SIG-M5 treated with dmso at 0.1 percent for 504 hours (cell line): ENCODE measurements around the gene ZFYVE28.

Source experiments
- DNase-seq: peaks from one replicate; lab custom pipeline; 2025; ENCODE audit not compliant: unreplicated experiment; lab: John Stamatoyannopoulos, UW

Gene ZFYVE28

GRCh38 chr4:2306773-2307410, 111.6 kb downstream of the ZFYVE28 start:
- DNase-seq, result no peak

DNA sequence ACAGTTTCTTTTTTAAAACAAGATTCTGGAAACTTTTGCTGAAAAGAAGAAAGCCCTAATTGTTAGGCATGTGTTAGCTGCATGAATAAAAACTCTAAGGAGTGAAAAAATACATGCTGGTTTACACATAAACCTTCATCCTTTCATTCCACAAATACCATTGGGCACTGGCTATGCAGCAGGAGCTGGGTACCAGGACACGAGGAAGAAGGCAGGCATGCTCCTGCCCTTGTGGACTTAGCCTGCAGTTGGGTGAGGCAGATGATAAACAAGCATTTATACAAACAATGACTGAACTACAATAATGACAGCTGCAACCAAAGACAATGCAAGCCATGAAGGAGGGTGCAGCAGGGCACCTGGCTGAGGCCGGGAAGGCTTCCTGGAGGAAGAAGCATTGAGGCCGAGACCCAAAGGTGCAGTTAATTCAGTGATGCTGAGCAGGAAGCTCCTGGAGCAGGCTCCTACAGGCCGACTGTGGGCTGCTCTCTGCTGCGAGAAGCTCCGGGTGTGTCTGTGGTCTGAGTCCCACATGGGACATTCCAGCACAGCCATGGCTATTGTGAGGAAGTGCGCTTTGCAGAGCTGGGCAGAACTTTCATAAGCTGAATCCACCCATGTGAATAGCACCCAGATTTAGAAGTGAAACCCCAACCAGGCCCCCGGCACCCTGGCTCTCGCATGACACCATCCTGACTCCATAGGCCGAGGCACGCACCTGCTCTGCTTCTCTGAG, 112.5 kb downstream of the ZFYVE28 start:
- peak; percentile 9 for DNase-seq

DNA sequence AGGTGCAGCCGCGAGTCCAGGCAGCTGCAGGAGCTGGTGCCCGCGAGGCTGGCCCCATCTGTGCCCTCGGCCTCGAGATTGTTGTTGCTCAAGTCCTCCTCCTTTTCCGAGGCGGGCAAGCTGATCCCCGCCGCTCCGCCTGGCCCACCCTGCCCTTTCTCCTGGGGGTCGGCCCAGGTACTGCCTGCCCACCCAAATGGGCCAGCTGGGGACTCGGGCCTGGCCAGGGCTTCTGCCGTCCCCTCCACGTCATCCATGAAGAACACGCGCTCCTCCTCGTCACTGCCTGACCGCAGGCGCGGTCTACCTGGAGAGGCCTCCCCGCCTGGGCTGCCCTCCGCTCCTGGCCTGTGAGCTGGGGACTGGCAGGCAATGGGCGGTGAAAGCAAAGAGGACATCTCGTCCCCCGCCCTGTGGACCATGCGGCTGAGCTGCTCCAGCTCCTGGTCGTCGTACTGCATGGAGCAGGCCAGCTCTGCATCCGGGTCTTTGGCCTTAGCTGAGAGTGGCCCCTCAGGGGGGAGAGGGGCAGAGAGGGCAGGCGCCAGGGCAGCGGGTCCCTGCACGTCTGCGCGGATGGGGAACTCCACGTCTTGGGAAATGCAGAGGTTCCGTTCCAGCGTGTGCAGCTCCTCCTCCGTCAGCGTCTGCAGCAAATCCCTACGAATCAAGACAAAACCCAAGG, 113.4 kb downstream of the ZFYVE28 start:
- no peak for DNase-seq

- no peak for DNase-seq
These were observed 114.0 kb downstream of the ZFYVE28 start for GRCh38 chr4:2304321-2304876.

DNA sequence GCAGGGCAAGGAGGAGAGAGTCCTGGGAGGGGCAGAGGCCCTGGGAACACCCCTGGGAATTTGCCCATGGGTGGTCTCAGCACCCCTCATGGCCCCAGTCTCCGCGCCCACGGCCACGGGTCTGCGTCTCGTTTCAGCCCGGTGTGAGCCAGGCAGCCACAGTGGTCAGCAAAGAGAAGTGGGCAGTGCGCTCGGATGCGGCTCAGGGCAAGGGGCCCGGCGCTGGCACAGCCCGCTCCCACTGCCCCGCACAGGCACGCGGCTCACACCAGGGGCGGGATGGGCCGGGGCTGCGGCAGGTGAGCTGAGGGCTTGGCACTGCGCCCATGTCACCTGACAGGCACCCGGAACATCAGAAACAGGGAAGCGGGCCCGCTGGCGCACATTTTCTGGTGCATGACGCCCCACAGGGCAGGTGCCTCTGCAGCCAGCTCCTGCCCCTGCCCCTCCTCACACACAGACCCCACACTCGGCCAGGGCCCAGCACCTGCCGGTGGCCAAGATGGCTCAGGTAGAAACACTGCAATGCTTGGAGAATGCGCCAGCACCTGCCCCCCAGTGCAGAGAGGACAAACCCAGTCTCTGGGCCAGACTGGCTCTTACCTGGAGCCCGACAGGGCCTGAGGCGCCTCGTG, 114.6 kb downstream of the ZFYVE28 start:
- no peak for DNase-seq

GRCh38 chr4:2303121-2303685, 115.2 kb downstream of the ZFYVE28 start:
- no peak for DNase-seq

DNA sequence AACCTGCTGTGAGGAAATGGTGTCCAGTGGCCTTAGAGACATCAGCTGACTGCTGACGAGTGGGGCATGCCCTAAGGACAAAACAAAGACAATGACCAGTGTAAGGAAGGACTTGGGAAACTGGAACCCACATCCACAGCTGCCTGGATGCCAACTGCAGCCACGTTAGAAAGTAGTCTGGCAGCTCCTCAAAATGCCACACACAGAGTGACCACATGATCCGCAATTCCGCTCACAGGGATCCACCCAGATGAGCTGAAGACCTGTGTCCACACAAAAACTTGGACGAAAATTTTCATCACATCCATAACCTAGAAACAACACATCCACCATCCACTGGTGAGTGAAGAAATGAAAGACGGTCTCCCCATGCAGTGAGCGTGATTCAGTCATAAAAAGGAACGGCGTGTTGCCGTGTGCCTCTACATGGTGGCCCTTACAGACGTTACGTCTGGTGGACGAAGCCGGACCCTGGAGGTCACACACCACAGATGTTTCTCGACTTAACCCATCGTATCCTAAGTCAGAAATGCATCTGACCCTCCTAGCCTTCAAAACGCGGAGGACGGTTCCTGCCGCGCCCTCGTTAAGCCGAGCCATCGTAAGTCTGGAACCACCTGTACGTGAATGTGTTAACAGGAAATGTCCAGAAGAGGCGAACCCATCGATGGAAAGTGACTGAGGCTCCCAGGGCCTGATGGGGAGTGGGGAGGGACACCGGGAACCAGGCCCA, 115.9 kb downstream of the ZFYVE28 start:
- DNase-seq, result no peak

- DNase-seq, result no peak
These were observed 116.6 kb downstream of the ZFYVE28 start for GRCh38 chr4:2301806-2302205.

DNA sequence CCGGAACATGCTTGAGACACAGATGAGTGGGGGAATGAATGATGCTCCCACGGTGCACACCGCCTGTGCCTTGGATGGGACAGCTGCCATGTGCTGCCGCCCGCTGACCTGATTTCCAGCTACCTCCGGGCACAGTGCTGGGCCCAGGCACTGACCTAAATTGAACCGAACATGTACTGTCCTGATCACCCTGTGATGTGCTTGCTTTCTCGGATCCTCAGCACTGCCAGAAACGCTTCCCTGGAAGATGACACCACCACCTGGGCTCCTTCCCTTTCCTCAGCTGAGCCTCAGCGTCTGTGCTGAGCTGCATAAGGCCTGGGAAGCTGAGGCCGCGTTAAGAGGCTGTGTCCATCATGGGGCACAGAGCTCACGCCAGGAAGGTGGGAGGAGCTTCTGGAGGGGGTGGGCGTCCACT, 117.2 kb downstream of the ZFYVE28 start:
- no peak for DNase-seq

- no peak for DNase-seq
These were observed 117.8 kb downstream of the ZFYVE28 start for GRCh38 chr4:2300431-2301224.

GRCh38 chr4:2299794-2300193, 118.7 kb downstream of the ZFYVE28 start:
- DNase-seq, result no peak

DNA sequence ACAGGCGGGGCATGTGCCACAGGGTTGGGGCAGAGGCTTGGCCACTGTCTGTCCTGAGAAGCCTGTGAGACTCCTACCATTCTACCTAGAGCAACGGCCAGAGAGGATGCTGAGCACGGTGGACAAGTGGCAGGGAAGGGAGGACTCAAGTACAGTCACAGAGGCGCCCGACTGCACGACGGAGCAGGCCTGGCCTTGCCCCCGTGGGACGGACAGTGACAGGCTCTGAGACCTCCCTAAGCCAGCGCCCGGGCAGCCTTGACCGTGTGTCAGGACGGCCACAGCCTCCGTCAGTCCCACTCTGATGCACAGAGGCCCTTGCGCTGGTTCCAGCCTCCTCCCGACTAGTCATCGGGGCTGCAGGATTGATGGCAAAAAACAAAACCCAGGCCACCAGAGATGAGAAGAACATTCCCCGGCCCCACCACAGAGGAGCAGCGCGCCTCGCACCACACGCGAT, 119.9 kb downstream of the ZFYVE28 start:
- no peak for DNase-seq

DNA sequence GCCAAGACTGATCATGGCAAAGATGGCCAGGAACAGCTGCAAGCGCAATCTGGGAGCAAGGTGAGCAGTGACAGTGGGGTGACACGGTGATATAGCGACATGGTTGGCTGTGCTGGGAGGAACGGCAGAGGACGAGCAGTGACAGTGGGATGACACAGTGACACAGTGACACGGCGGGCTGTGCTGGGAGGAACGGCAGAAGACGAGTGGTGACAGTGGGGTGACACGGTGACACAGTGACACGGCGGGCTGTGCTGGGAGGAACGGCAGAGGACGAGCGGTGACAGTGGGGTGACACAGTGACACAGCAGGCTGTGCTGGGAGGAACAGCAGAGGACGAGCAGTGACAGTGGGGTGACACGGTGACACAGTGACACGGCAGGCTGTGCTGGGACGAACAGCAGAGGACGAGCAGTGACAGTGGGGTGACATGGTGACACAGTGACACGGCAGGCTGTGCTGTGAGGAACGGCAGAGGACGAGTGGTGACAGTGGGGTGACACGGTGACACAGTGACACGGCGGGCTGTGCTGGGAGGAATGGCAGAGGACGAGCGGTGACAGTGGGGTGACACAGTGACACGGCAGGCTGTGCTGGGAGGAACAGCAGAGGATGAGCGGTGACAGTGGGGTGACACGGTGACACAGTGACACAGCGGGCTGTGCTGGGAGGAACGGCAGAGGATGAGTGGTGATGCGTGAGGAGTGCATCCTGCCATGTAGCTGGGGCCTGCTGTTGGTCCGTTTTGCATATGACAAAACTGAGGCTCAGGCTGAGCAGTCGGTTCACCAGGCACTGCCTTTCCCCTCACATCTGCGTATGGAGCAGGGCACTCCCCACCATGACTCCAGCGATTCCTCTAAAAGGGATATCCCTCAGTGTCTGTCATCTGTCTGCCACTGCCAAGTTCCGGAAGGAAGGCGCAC, 120.6 kb downstream of the ZFYVE28 start:
- DNase-seq, result no peak

DNA sequence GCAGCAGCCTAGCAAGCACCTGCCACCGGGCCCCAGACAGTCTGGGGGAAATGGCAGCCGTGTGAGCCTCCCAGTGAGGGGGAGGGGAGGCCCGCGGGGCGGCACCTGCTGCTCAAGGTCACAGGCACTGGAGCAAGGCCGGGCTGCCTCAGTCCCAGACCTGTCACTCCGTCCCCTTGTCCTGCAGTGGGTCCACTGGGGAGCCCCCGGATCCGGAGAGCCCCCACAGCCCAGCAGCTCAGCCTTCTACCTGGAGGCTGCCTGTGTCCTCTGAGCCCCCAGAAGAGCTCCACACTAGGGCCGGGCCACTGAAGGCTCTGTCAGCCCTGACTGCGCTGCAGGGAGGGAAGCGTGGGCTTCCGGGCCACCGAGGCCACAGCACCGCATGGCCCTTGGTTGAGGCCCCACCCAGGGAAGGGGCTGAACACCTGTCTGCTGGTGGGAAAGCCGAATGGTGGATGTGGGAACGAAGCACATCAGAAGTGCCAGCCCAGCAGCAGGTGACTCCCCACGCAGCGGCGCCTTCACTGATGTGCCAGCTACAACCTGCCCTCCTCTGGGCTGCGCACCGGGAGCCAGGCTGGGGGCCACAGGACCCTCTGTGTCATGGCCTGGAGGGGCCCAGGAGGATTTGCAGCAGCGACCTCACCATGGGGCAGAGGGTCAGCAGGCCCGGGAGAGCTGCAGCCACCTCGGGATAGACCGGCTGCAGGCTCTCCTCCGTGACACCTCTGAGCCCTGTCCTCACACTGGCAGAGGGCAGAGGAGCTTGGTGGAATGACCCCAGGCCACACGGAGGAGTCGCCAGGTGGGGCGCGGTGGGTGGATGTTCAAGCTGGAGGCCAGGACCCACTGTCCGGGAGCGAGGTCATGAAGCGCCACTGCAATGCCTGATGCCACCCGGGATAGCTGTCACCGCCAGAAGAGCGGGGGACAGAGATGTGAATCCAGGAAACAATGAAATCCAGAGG, 121.5 kb downstream of the ZFYVE28 start:
- no peak for DNase-seq

DNA sequence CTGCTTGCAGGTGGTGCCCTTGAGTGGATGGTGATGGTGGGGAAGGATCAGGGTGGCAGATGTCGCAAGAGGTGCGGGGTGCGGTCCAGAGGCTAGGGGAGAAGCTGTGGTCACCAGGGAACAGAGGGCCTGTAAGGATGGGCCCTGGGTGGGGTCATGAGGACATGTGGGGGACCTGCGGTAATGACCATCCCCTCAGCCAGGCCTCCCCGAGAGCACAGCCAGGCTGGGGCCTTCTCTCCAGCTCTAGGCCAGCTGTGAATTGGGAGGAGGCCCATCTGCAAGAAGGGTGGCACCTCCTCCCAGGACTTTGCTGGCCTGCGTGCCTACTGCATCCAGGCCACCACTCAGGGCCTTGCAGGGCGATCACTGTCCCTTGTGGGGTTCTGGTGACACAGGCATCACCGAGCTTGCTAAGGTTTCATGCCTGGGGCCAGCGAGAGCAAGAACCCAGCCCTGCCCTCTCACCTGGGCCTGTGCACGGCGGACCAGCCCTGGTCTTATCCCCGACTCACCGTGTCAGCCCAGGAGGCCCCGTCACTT, 122.5 kb downstream of the ZFYVE28 start:
- DNase-seq, result no peak

DNA sequence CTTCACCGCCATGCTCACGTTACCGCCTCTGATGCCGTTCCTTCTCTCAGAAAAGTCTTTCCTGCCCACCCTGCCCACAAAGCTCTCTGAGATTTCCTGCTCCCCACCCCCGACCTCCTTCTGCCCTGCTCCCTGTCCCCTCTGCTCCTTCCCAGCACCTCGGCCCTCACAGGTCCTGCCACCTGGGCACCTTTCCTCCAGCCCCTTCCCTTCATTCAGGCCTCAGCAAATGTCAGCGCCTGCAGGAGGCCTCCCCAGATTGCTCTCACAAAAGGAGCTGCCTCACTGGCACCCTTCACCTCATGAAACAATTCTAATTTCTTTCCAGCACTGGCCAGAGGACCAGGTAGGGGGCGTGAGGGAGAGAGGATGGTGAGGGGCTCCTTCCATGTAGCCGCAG, 122.9 kb downstream of the ZFYVE28 start:
- no peak for DNase-seq

- DNase-seq, result no peak
These were observed 125.8 kb downstream of the ZFYVE28 start for GRCh38 chr4:2292646-2293108.
